Measurements from ENCODE around the gene USE1. TPM values are rescaled to one million over a fixed set of nuclear protein-coding genes. Genes with fewer than 3 reads are reported as not detected.
"Not testable (repeated sequence)": the region's sequence is repeated elsewhere in the genome, so short reads cannot be mapped to it uniquely, and the experiment has no call there.

Gene USE1
- total and polyA plus RNA-seq, 4 donors, result 9.6 to 27.8 (median 18.1) TPM

DNA sequence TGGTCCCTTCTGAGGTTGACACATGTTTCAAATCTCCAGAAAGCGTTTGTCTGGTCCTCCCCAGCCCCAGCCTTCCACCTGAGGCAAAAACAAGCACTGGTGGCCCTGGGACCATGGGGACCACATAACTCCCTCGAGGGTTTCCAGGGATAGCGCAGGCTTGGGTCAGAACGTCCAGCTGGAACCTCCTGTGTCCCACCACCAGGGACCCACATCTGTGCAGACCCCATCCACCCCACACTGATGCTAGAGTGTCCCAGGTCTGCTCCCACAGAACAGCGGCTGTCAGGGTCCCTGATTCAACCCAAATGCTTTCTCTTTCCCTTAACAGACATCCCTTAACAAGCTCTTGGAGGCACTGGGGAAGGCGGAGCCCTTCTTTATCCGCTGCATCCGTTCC, 29.6 kb upstream of the USE1 start (continued):
- TF ChIP-seq, protein P1, sequence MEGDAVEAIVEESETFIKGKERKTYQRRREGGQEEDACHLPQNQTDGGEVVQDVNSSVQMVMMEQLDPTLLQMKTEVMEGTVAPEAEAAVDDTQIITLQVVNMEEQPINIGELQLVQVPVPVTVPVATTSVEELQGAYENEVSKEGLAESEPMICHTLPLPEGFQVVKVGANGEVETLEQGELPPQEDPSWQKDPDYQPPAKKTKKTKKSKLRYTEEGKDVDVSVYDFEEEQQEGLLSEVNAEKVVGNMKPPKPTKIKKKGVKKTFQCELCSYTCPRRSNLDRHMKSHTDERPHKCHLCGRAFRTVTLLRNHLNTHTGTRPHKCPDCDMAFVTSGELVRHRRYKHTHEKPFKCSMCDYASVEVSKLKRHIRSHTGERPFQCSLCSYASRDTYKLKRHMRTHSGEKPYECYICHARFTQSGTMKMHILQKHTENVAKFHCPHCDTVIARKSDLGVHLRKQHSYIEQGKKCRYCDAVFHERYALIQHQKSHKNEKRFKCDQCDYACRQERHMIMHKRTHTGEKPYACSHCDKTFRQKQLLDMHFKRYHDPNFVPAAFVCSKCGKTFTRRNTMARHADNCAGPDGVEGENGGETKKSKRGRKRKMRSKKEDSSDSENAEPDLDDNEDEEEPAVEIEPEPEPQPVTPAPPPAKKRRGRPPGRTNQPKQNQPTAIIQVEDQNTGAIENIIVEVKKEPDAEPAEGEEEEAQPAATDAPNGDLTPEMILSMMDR (IDR thresholded peaks at IDR 0.05; ENCODE audit: low read depth, low read length, missing input control), result no peak
- TF ChIP-seq RXRA (IDR thresholded peaks at IDR 0.05) (no peak), TAF1 (conservative IDR thresholded peaks at IDR 0.05) (no peak), SP1 (IDR thresholded peaks at IDR 0.05) (no peak), HNF4G (IDR thresholded peaks at IDR 0.05) (no peak), FOXA2 (IDR thresholded peaks at IDR 0.05) (no peak), EGR1 (IDR thresholded peaks at IDR 0.05; ENCODE audit: low read depth in 2 of 2) (no peak), RAD21 (IDR thresholded peaks at IDR 0.05) (no peak)
- TF ChIP-seq, protein P2, sequence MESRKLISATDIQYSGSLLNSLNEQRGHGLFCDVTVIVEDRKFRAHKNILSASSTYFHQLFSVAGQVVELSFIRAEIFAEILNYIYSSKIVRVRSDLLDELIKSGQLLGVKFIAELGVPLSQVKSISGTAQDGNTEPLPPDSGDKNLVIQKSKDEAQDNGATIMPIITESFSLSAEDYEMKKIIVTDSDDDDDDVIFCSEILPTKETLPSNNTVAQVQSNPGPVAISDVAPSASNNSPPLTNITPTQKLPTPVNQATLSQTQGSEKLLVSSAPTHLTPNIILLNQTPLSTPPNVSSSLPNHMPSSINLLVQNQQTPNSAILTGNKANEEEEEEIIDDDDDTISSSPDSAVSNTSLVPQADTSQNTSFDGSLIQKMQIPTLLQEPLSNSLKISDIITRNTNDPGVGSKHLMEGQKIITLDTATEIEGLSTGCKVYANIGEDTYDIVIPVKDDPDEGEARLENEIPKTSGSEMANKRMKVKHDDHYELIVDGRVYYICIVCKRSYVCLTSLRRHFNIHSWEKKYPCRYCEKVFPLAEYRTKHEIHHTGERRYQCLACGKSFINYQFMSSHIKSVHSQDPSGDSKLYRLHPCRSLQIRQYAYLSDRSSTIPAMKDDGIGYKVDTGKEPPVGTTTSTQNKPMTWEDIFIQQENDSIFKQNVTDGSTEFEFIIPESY (IDR thresholded peaks at IDR 0.05), result no peak
- TF ChIP-seq, protein P3, sequence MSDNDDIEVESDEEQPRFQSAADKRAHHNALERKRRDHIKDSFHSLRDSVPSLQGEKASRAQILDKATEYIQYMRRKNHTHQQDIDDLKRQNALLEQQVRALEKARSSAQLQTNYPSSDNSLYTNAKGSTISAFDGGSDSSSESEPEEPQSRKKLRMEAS (IDR thresholded peaks at IDR 0.05), result no peak

DNA sequence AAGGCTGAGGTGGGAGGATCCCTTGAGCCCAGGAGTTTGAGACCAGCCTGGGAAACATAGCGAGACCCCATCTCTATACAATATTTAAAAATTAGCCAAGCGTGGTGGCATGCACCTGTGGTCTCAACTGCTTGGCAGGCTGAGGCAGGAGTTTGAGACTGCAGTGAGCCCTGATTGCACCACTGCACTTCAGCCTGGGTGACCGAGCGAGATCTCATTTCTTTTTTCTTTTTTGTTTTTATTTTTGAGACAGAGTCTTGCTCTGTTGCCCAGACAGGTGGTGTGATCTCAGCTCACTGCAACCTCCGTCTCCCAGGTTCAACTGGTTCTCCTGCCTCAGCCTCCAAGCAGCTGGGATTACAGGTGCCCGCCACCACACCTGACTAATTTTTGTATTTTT, 23.4 kb upstream of the USE1 start:
- H3K9ac ChIP-seq (ENCODE audit: low read depth in 1 of 2, low read length in 2 of 2); H3K4me3 ChIP-seq (ENCODE audit: low read depth in 1 of 3, low read length in 3 of 3); H3K27me3 ChIP-seq (ENCODE audit: control insufficient read depth in 4 of 4, insufficient read depth in 4 of 4, low read length in 3 of 4); H3K4me1 ChIP-seq (ENCODE audit: control insufficient read depth in 4 of 4, insufficient read depth in 4 of 4, low read length in 3 of 4); H3K9me3 ChIP-seq (ENCODE audit: control insufficient read depth in 4 of 4, low read length in 3 of 4); H3K27ac ChIP-seq (ENCODE audit: low read depth in 1 of 2, low read length in 2 of 2); DNase-seq (ENCODE audit: low spot score): not testable (repeated sequence)
- WGBS, result 89% methylated on average over 6 of the region's 6 CpGs
- H3K36me3 ChIP-seq (ENCODE audit: control insufficient read depth in 4 of 4, insufficient read depth in 3 of 4, low read depth in 1 of 4, low read length in 3 of 4), result peaks cover 10 to 63% (median 27%) of the 10 kb centered on the region in 4 donors

DNA sequence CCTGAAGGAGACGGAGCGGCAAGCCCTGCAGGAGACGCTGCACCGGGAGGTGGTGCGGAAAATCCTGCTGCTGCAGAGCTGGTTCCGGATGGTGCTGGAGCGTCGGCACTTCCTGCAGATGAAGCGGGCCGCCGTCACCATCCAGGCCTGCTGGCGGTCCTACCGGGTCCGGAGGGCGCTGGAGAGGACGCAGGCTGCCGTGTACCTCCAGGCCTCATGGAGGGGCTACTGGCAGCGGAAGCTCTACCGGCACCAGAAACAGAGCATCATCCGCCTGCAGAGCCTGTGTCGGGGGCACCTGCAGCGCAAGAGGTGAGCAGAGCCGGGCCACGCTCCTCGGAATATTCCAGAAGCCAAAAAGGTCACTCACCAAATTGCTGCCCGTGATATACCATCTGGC, 22.4 kb upstream of the USE1 start:
- DNase-seq (ENCODE audit: low spot score), result no peak

More for the DNA sequence above, 22.4 kb upstream of the USE1 start:
- Histone ChIP-seq H3K4me1 (ENCODE audit: control insufficient read depth in 4 of 4, insufficient read depth in 4 of 4, low read length in 3 of 4) (no peaks in the 10 kb centered on the region), H3K27me3 (ENCODE audit: control insufficient read depth in 4 of 4, insufficient read depth in 4 of 4, low read length in 3 of 4) (no peaks in the 10 kb centered on the region), H3K4me3 (ENCODE audit: low read depth in 1 of 3, low read length in 3 of 3) (no peak overlapping the region), H3K9me3 (ENCODE audit: control insufficient read depth in 4 of 4, low read length in 3 of 4) (no peaks in the 10 kb centered on the region), H3K36me3 (ENCODE audit: control insufficient read depth in 4 of 4, insufficient read depth in 3 of 4, low read depth in 1 of 4, low read length in 3 of 4) (peaks cover 9 to 64% (median 25%) of the 10 kb centered on the region in 4 donors), H3K27ac (ENCODE audit: low read depth in 1 of 2, low read length in 2 of 2) (no peak overlapping the region), H3K9ac (ENCODE audit: low read depth in 1 of 2, low read length in 2 of 2) (no peak overlapping the region)
- no peak for TF ChIP-seq GABPA (IDR thresholded peaks at IDR 0.05 in 1 of 2, conservative IDR thresholded peaks at IDR 0.05 in 1 of 2)
- TF ChIP-seq JUND (IDR thresholded peaks at IDR 0.05), result no peak
- TF ChIP-seq, protein P2 (IDR thresholded peaks at IDR 0.05), result no peak
- no peak for TF ChIP-seq HNF4G (IDR thresholded peaks at IDR 0.05)
- TF ChIP-seq, protein P1 (IDR thresholded peaks at IDR 0.05; ENCODE audit: low read depth, low read length, missing input control), result no peak
- WGBS, result 97% methylated on average over 26 of the region's 26 CpGs
